IPS-NIHi7 (cell line): ENCODE data around the gene TTC39B.
A peak's percentile ranks its signal among the peaks of the same experiment; 100 is the strongest.

Source experiments
- DNase-seq: peaks from one replicate; pipeline ENCODE4 v3.0.0; 2012; ENCODE audit warnings: mixed read lengths; ENCODE audit errors: extremely low spot score

TTC39B gene

GRCh38 chr9:15135164-15135792, 171.7 kb downstream of the TTC39B start:
- DNase-seq: peak; percentile 81

- DNase-seq: no peak
These were observed 173.5 kb downstream of the TTC39B start for GRCh38 chr9:15133488-15133887.

GRCh38 chr9:15132091-15132490, 174.9 kb downstream of the TTC39B start:
- no peak for DNase-seq

GRCh38 chr9:15131094-15131493, 175.9 kb downstream of the TTC39B start:
- no peak for DNase-seq

GRCh38 chr9:15127831-15128230, 179.2 kb downstream of the TTC39B start:
- DNase-seq: no peak

DNA sequence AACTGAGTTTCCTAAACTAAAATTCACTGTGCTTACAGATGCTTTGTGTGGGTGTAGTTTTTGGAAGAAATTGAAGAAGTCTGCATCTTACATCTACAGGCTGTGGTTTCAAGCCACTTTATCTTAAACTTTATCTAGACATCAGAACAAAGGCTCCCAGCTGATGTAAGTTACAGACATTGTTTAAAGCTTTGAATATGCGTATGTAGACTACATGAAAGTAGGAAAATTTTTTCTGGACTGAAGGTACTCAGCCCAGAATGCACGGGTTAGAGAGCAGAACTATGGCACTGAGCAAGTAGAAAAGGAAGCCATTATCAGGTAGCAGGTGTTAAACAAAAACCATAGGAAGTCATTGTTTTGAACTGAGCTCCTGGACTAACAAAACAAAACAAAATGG, 185.4 kb downstream of the TTC39B start:
- no peak for DNase-seq

DNA sequence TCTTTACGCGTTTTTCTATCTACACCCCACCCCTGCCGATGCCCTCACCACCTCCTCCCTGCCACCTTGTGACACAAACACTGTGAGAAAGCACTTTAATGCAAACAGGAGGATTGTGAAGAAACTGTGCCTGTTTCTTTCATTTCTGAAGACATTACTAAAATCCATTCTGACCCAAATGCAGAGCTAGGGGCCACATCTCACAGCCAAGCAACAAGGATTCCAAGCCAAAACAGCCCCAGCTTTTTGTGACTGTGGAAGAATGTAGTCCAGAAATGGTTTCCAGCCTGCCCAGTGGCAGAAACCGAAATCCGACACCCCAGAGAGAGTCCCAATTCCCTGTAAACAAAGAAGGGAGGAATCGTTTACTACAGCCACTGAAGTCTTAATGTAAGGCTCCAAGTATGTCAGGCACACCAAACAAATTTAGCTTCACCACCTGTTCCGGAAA, 190.9 kb downstream of the TTC39B start:
- no peak for DNase-seq

DNA sequence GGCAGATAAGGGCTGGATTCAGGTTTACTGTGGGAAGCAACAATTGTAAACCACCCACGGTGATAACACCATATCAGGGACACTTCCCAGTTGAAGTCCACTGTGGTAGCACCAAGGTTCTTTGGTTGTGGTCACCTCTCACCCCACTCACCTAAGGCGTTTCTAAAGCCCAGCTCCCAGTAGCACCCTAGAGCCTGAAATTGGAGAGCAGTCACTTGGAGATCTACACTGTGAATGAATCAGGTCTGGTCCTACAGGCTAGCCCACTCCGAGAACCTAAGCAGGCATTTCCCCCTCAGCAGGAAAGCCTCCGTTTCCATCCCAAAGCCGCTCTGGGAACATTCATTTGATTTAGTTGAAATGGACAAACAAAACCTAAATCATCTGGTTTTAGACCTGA, 191.3 kb downstream of the TTC39B start:
- no peak for DNase-seq

GRCh38 chr9:15115041-15115440, 192.0 kb downstream of the TTC39B start:
- no peak for DNase-seq
